GM08714 (cell line): ENCODE results near the gene BIVM.
"Not testable (repeated sequence)": the region's sequence is repeated elsewhere in the genome, so short reads cannot be mapped to it uniquely, and the experiment has no call there.

Source experiments
- H3K4me3 ChIP-seq: fragments of 200-500 bp; sonication (Bioruptor generic); 2 replicates; pipeline ENCODE4 v1.5.1; 2014; ENCODE audit warnings: mild to moderate bottlenecking, low read length, inconsistent platforms
- ZNF274 ChIP-seq: IDR thresholded peaks from 2 replicates; pipeline ENCODE4 v1.6.1; 2012; ENCODE audit warnings: mild to moderate bottlenecking, low read depth, low read length

Gene BIVM

GRCh38 chr13:102774591-102775520 lies 24.1 kb upstream of the BIVM start:
- H3K4me3 ChIP-seq: no peak overlapping the region; the same call in 1 of the 2 replicates
- no peak for TF ChIP-seq ZNF274

GRCh38 chr13:102776271-102776670 lies 22.6 kb upstream of the BIVM start:
- H3K4me3 ChIP-seq: no peak overlapping the region
- no peak for TF ChIP-seq ZNF274

DNA sequence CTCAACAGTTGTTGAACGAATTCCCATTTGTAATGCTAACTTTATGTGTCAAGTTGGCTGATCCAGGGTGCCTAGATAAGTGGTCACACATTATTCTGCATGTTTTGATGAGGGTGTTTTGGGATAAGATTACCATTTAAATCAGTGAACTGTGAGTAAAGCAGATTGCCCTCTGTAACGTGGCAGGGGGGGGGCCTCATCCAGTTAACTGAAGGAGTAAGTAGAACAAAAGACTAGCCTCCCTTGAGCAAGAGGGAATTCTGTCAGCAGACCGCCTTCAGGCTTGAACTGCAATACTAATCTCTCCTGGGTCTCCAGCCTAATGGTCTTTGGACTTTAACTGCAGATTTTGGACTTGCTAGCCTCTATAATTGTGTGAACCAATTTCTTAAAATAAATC lies 21.2 kb upstream of the BIVM start:
- no peak for TF ChIP-seq ZNF274
- H3K4me3 ChIP-seq: no peak overlapping the region

DNA sequence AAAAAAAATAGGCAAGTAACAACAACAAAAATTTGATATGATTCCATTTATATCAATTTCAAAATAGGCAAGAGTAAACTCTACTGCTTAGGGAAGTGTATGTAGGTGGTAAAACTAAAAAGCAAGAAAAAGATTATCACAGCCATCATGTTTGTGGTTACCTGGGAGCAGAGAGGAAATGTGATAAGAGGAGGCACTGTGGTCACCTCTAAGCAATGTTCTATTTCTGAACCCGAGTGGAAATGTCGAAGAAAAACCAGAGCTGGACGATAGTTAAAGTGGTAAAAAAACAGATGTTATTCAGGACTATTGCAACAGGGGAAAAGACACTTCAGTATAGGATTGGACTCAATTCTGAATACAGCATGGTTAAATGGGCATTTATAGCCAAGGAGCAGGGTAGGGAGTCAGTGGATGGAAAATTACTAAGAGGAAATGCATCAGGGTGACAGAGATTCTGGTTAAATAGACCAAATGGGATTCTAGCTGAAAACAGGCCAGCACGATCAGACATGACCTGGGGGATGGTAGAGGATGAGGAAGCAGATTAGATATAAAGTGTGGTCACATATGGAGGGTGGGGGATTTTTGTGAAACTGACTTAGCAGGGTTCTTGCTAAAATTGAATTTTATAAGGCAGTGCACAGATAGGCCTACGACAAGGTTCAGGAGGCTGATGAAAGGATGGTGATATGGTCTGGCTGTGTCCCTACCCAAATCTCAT lies 19.3 kb upstream of the BIVM start:
- no peak for TF ChIP-seq ZNF274
- no peak overlapping the region for H3K4me3 ChIP-seq

- not testable (repeated sequence) for H3K4me3 ChIP-seq
Measured at GRCh38 chr13:102780656-102781055, 18.3 kb upstream of the BIVM start.

GRCh38 chr13:102781591-102781990 lies 17.3 kb upstream of the BIVM start:
- H3K4me3 ChIP-seq: no peak overlapping the region
- TF ChIP-seq ZNF274: no peak

- TF ChIP-seq ZNF274: no peak
- H3K4me3 ChIP-seq: no peak overlapping the region
Measured at GRCh38 chr13:102784483-102784882, 14.4 kb upstream of the BIVM start.

DNA sequence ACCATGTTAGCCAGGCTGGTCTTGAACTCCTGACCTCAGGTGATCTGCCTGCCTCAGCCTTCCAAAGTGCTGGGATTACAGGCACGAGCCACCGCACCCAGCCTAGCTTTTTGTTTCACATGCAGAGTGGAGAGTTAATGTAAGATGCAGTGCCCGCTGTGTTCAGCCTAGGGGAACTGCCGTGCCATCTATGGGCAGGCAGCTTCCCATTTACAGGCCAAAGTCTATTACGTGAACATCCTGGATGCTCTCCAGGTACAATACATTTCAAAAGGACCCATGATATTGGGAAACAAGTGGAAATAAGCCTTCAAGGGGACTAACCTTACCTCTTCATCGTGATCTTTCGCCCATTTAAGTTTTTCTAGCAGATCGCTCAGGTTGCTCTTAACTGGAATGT lies 10.2 kb upstream of the BIVM start:
- no peak overlapping the region for H3K4me3 ChIP-seq
- no peak for TF ChIP-seq ZNF274

GRCh38 chr13:102792396-102792795 lies 6.5 kb upstream of the BIVM start:
- no peak for TF ChIP-seq ZNF274
- no peak overlapping the region for H3K4me3 ChIP-seq

- TF ChIP-seq ZNF274: no peak
- H3K4me3 ChIP-seq: no peak overlapping the region
Measured at GRCh38 chr13:102793611-102794355, 5.1 kb upstream of the BIVM start.

- H3K4me3 ChIP-seq: peak overlapping the region; percentile 72
- no peak for TF ChIP-seq ZNF274
Measured at GRCh38 chr13:102799426-102800144, 666 bp downstream of the BIVM start.

GRCh38 chr13:102800145-102801041 lies 1.5 kb downstream of the BIVM start:
- peak overlapping the region; percentile 72 for H3K4me3 ChIP-seq
- no peak for TF ChIP-seq ZNF274

- H3K4me3 ChIP-seq: no peak overlapping the region
- no peak for TF ChIP-seq ZNF274
Measured at GRCh38 chr13:102805680-102806079, 6.8 kb downstream of the BIVM start.
